ENCODE measurements around the gene MALRD1.

The MALRD1 gene

GRCh38 chr10:19638182-19638895, 589.7 kb downstream of the MALRD1 start:
- DNase-seq (ENCODE audit: low read depth in 1 of 2, low spot score in 1 of 2), result no peak

- DNase-seq (ENCODE audit: low read depth in 1 of 2, low spot score in 1 of 2), result no peak
Measured at GRCh38 chr10:19638896-19639233, 590.3 kb downstream of the MALRD1 start.

GRCh38 chr10:19640566-19641263, 592.1 kb downstream of the MALRD1 start:
- no peak for DNase-seq (ENCODE audit: low read depth in 1 of 2, low spot score in 1 of 2)

GRCh38 chr10:19651549-19651948, 602.9 kb downstream of the MALRD1 start:
- no peak for DNase-seq (ENCODE audit: low read depth in 1 of 2, low spot score in 1 of 2)

- no peak for DNase-seq (ENCODE audit: low read depth in 1 of 2, low spot score in 1 of 2)
Measured at GRCh38 chr10:19652750-19653149, 604.1 kb downstream of the MALRD1 start.

- no peak for DNase-seq (ENCODE audit: low read depth in 1 of 2, low spot score in 1 of 2)
Measured at GRCh38 chr10:19653931-19654330, 605.3 kb downstream of the MALRD1 start.

- no peak for DNase-seq (ENCODE audit: low read depth in 1 of 2, low spot score in 1 of 2)
Measured at GRCh38 chr10:19654576-19654975, 606.0 kb downstream of the MALRD1 start.

- no peak for DNase-seq (ENCODE audit: low read depth in 1 of 2, low spot score in 1 of 2)
Measured at GRCh38 chr10:19656420-19657042, 607.9 kb downstream of the MALRD1 start.

GRCh38 chr10:19658131-19658530, 609.5 kb downstream of the MALRD1 start:
- no peak for DNase-seq (ENCODE audit: low read depth in 1 of 2, low spot score in 1 of 2)

GRCh38 chr10:19658622-19659233, 610.1 kb downstream of the MALRD1 start:
- DNase-seq (ENCODE audit: low read depth in 1 of 2, low spot score in 1 of 2), result no peak

- DNase-seq (ENCODE audit: low read depth in 1 of 2, low spot score in 1 of 2), result no peak
Measured at GRCh38 chr10:19659920-19660655, 611.5 kb downstream of the MALRD1 start.

- DNase-seq (ENCODE audit: low read depth in 1 of 2, low spot score in 1 of 2), result no peak
Measured at GRCh38 chr10:19663344-19663743, 614.7 kb downstream of the MALRD1 start.

- no peak for DNase-seq (ENCODE audit: low read depth in 1 of 2, low spot score in 1 of 2)
Measured at GRCh38 chr10:19668116-19668515, 619.5 kb downstream of the MALRD1 start.

GRCh38 chr10:19676063-19676462, 627.5 kb downstream of the MALRD1 start:
- DNase-seq (ENCODE audit: low read depth in 1 of 2, low spot score in 1 of 2), result no peak

- no peak for DNase-seq (ENCODE audit: low read depth in 1 of 2, low spot score in 1 of 2)
Measured at GRCh38 chr10:19683356-19683755, 634.8 kb downstream of the MALRD1 start.

GRCh38 chr10:19683960-19684359, 635.4 kb downstream of the MALRD1 start:
- DNase-seq (ENCODE audit: low read depth in 1 of 2, low spot score in 1 of 2), result no peak

GRCh38 chr10:19688344-19688743, 639.7 kb downstream of the MALRD1 start:
- no peak for DNase-seq (ENCODE audit: low read depth in 1 of 2, low spot score in 1 of 2)

GRCh38 chr10:19689231-19689630, 640.6 kb downstream of the MALRD1 start:
- DNase-seq (ENCODE audit: low read depth in 1 of 2, low spot score in 1 of 2), result no peak

GRCh38 chr10:19699299-19699698, 650.7 kb downstream of the MALRD1 start:
- no peak for DNase-seq (ENCODE audit: low read depth in 1 of 2, low spot score in 1 of 2)

GRCh38 chr10:19701427-19702052, 652.9 kb downstream of the MALRD1 start:
- DNase-seq (ENCODE audit: low read depth in 1 of 2, low spot score in 1 of 2), result no peak

GRCh38 chr10:19702215-19702614, 653.6 kb downstream of the MALRD1 start:
- no peak for DNase-seq (ENCODE audit: low read depth in 1 of 2, low spot score in 1 of 2)
